Trophoblast cell (in vitro differentiated cells and primary cell): ENCODE results near the gene SERAC1.
"Not testable (repeated sequence)": the region's sequence is repeated elsewhere in the genome, so short reads cannot be mapped to it uniquely, and the experiment has no call there.

ENCODE experiments used
- DNase-seq, 2 donors: peaks; one replicate each; pipeline ENCODE4 v3.0.0-alpha.2; 2016
- H2AFZ ChIP-seq: 2 replicates; pipeline ENCODE4 v1.6.1; 2013; ENCODE audit warnings: low read length, moderate library complexity, mild to moderate bottlenecking; ENCODE audit not compliant: insufficient read depth, poor library complexity
- H2AK5ac ChIP-seq: 2 replicates; pipeline ENCODE4 v1.6.1; 2013; ENCODE audit warnings: mild to moderate bottlenecking, low read length
- H2BK120ac ChIP-seq: 2 replicates; pipeline ENCODE4 v1.6.1; 2013; ENCODE audit warnings: low read length, mild to moderate bottlenecking, moderate library complexity; ENCODE audit not compliant: insufficient read depth, poor library complexity
- H2BK12ac ChIP-seq: 2 replicates; pipeline ENCODE4 v1.6.1; 2013; ENCODE audit warnings: mild to moderate bottlenecking, low read length, moderate library complexity
- H2BK5ac ChIP-seq: 2 replicates; pipeline ENCODE4 v1.6.1; 2013; ENCODE audit warnings: low read length, low read depth, moderate library complexity, mild to moderate bottlenecking; ENCODE audit not compliant: poor library complexity
- H3K14ac ChIP-seq: 2 replicates; pipeline ENCODE4 v1.6.1; 2013; ENCODE audit warnings: mild to moderate bottlenecking, low read length
- H3K18ac ChIP-seq: 2 replicates; pipeline ENCODE4 v1.6.1; 2013; ENCODE audit warnings: mild to moderate bottlenecking, low read length
- H3K23ac ChIP-seq: 2 replicates; pipeline ENCODE4 v1.6.1; 2013; ENCODE audit warnings: low read length
- H3K27ac ChIP-seq: 2 replicates; pipeline ENCODE4 v1.5.1; 2013; ENCODE audit warnings: low read depth, mild to moderate bottlenecking, inconsistent platforms, low read length, moderate library complexity
- H3K27me3 ChIP-seq: 2 replicates; pipeline ENCODE4 v1.6.1; 2013; ENCODE audit warnings: inconsistent platforms, mild to moderate bottlenecking, low read length, moderate library complexity; ENCODE audit not compliant: insufficient read depth
- H3K36me3 ChIP-seq, 2 experiments: 1 replicate in 1 of 2; 2 replicates in 1 of 2; pipeline ENCODE4 v1.6.1; 2013; ENCODE audit warnings: low read length in 2 of 2, mild to moderate bottlenecking in 2 of 2, moderate library complexity in 1 of 2; ENCODE audit not compliant: insufficient read depth in 2 of 2, control insufficient read depth in 1 of 2
- H3K4ac ChIP-seq: 2 replicates; pipeline ENCODE4 v1.6.1; 2013; ENCODE audit warnings: low read depth, mild to moderate bottlenecking, low read length, moderate library complexity
- H3K4me1 ChIP-seq, 2 experiments: 1 replicate in 1 of 2; 2 replicates in 1 of 2; pipeline ENCODE4 v1.6.1; 2013; ENCODE audit warnings: low read length in 2 of 2, mild to moderate bottlenecking in 2 of 2, moderate library complexity in 1 of 2; ENCODE audit not compliant: insufficient read depth in 2 of 2, control insufficient read depth in 1 of 2
- H3K4me2 ChIP-seq: 2 replicates; pipeline ENCODE4 v1.6.1; 2013; ENCODE audit warnings: inconsistent platforms, mild to moderate bottlenecking, low read length, moderate library complexity
- H3K4me3 ChIP-seq: 2 replicates; pipeline ENCODE4 v1.5.1; 2013; ENCODE audit warnings: mild to moderate bottlenecking, low read depth, low read length, inconsistent platforms
- H3K79me1 ChIP-seq: one replicate; pipeline ENCODE4 v1.6.1; 2013; ENCODE audit warnings: low read length
- H3K79me2 ChIP-seq: 2 replicates; pipeline ENCODE4 v1.6.1; 2013; ENCODE audit warnings: low read length, mild to moderate bottlenecking; ENCODE audit not compliant: control insufficient read depth, insufficient read depth, poor library complexity
- H3K9ac ChIP-seq: 2 replicates; pipeline ENCODE4 v1.6.1; 2013; ENCODE audit warnings: mild to moderate bottlenecking, low read length
- H3K9me3 ChIP-seq: 2 replicates; pipeline ENCODE4 v1.6.1; 2013; ENCODE audit warnings: low read depth, mild to moderate bottlenecking, control low read depth, inconsistent platforms, low read length; ENCODE audit not compliant: insufficient read depth
- H4K12ac ChIP-seq: 2 replicates; pipeline ENCODE4 v1.6.1; 2013; ENCODE audit warnings: low read depth, mild to moderate bottlenecking, low read length, moderate library complexity
- H4K8ac ChIP-seq: 2 replicates; pipeline ENCODE4 v1.6.1; 2013; ENCODE audit warnings: low read depth, mild to moderate bottlenecking, low read length, moderate library complexity
- H4K91ac ChIP-seq: one replicate; pipeline ENCODE4 v1.6.1; 2013; ENCODE audit warnings: low read depth, mild to moderate bottlenecking, low read length, moderate library complexity
- WGBS: extraction: QIAGEN DNeasy Blood & Tissue Kit; methylation state at CpG from one replicate; pipeline ENCODE4 v1.1.7; 2013; ENCODE audit warnings: missing lambda C conversion rate; ENCODE audit not compliant: insufficient read length, insufficient coverage; ENCODE audit errors: extremely low coverage; 5-methylcytosine and 5-hydroxymethylcytosine counted together

The SERAC1 gene

DNA sequence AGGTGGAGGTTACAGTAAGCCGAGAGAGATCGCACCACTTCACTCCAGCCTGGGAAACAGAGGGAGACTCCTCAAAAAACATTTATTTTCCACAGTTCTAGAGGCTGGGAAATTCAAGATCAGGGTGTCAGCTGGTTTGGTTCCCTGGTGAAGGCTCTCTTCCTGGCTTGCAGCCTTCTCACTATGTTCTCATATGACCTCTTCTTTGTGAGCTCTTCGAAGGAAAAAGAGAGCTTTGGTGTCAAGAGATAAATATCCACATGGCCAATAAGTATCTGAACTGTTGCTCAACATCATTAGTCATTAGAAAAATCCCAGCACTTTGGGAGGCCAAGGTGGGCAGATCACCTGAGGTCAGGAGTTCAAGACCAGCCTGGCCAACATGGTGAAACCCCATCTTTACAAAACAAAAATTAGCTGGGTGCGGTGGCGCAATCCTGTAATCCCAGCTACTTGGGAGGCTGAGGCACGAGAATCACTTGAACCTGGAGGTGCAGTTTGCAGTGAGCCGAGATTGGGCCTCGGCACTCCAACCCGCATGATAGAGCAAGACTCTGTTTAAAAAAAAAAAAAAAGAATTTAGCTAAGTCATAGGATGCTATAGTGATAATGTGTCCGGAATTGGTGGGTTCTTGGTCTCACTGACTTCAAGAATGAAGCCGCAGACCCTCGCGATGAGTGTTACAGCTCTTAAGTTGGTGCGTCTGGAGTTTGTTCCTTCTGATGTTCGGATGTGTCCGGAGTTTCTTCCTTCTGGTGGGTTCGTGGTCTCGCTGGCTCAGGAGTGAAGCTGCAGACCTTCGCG, 40.4 kb upstream of the SERAC1 start:
- not testable (repeated sequence) for H3K4ac ChIP-seq, H3K4me2 ChIP-seq, H4K12ac ChIP-seq, H3K79me2 ChIP-seq, H3K9ac ChIP-seq, H3K79me1 ChIP-seq, H2BK120ac ChIP-seq, H3K14ac ChIP-seq, H2BK5ac ChIP-seq, H4K8ac ChIP-seq, H2AK5ac ChIP-seq, H3K23ac ChIP-seq, H3K27me3 ChIP-seq, H3K18ac ChIP-seq, H3K36me3 ChIP-seq, H2BK12ac ChIP-seq, H4K91ac ChIP-seq, H3K4me3 ChIP-seq, H2AFZ ChIP-seq, H3K9me3 ChIP-seq, H3K27ac ChIP-seq, H3K4me1 ChIP-seq
- DNase-seq = peak; percentile 57 to 67
- no CpG with 5 or more reads among the region's 20 CpGs for WGBS

DNA sequence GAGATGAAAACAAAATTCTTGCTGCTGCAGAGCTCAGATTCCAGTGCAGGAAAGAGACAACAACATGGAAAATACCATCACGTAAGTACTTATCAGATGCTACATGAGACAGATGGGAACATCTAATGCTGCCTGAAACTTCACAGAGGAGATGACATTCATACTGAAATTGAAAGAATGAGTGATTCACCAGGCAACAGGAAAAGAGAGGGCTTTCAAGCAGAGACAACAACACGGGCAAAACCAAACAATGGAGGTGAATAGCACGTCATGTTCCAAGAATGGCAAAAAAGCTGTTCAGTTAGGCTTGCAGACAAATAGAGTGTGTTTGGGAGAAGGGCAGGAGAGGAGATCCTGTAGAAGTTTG, 39.3 kb upstream of the SERAC1 start:
- no peaks in the 10 kb centered on the region for H3K79me2 ChIP-seq
- H3K4me3 ChIP-seq = no peak overlapping the region
- H3K4ac ChIP-seq = no peak overlapping the region

DNA sequence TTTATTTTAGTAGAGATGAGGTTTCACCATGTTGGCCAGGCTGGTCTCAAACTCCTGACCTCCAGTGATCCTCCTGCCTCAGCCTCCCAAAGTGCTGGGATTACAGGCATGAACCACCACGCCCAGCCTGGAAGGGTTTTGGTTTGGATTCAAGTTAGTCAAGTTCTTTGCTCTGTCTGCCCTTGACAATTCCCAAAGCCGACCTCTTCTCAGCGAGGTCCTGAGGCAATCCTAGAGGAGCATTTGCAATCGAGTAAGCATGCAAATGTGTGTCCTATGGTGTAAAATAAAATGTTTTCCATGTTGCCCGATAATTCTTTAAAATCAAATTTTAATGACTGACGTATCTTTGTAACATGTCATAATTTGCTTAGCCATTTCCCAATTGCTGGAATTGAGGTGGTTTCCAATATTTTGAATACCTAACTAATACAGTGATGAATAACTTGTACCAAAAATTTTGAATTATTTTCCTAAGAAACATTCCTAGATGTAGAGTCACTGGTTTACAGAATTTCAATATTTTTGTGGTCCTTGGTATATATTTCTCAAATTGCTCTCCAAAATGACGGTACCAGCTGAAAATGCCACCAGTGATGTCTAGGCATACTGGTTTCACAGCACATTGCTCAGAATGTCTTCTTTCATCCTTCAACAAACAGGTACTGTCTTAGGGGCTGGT, 38.8 kb upstream of the SERAC1 start:
- H3K4me2 ChIP-seq = no peak overlapping the region
- H4K12ac ChIP-seq = no peak overlapping the region
- no peak overlapping the region for H3K23ac ChIP-seq
- H3K36me3 ChIP-seq = no peaks in the 10 kb centered on the region
- H3K4ac ChIP-seq = no peak overlapping the region
- H2BK12ac ChIP-seq = no peak overlapping the region
- H3K79me2 ChIP-seq = no peaks in the 10 kb centered on the region
- no peak overlapping the region for H3K18ac ChIP-seq
- H3K14ac ChIP-seq = no peak overlapping the region
- no CpG with 5 or more reads among the region's 7 CpGs for WGBS
- no peak overlapping the region for H3K27ac ChIP-seq
- H3K9ac ChIP-seq = no peak overlapping the region
- no peak overlapping the region for H2AFZ ChIP-seq
- H2BK120ac ChIP-seq = no peak overlapping the region
- no peaks in the 10 kb centered on the region for H3K9me3 ChIP-seq
- no peak overlapping the region for H3K4me3 ChIP-seq
- peaks cover 4% of the 10 kb centered on the region in 2 experiments for H3K4me1 ChIP-seq
- peak; percentile 81 to 97 for DNase-seq
- no peak overlapping the region for H4K8ac ChIP-seq
- H2AK5ac ChIP-seq = no peak overlapping the region
- peaks cover 3% of the 10 kb centered on the region for H3K79me1 ChIP-seq
- no peak overlapping the region for H2BK5ac ChIP-seq
- no peaks in the 10 kb centered on the region for H3K27me3 ChIP-seq
- no peak overlapping the region for H4K91ac ChIP-seq

More for the DNA sequence above, 39.3 kb upstream of the SERAC1 start:
- H3K4me1 ChIP-seq = peaks cover 4% of the 10 kb centered on the region in 2 experiments
- H3K4me2 ChIP-seq = no peak overlapping the region
- no peak overlapping the region for H4K12ac ChIP-seq
- H3K27me3 ChIP-seq = no peaks in the 10 kb centered on the region
- H3K36me3 ChIP-seq = no peaks in the 10 kb centered on the region
- no peak overlapping the region for H3K9ac ChIP-seq
- no peak overlapping the region for H4K8ac ChIP-seq
- peak in 1 of 2 donors; percentile 84 for DNase-seq
- no peak overlapping the region for H2BK12ac ChIP-seq
- H3K9me3 ChIP-seq = no peaks in the 10 kb centered on the region
- H3K23ac ChIP-seq = no peak overlapping the region
- H2BK120ac ChIP-seq = no peak overlapping the region
- H2AFZ ChIP-seq = no peak overlapping the region
- no CpG with 5 or more reads among the region's 3 CpGs for WGBS
- H2AK5ac ChIP-seq = no peak overlapping the region
- no peak overlapping the region for H3K14ac ChIP-seq
- no peak overlapping the region for H2BK5ac ChIP-seq
- no peak overlapping the region for H3K18ac ChIP-seq
- H3K27ac ChIP-seq = no peak overlapping the region
- no peak overlapping the region for H4K91ac ChIP-seq
- peaks cover 3% of the 10 kb centered on the region for H3K79me1 ChIP-seq

- Histone ChIP-seq H4K8ac (no peak overlapping the region), H2AK5ac (peak overlapping the region; percentile 57), H3K36me3 (no peaks in the 10 kb centered on the region), H3K27ac (no peak overlapping the region), H4K12ac (no peak overlapping the region), H3K4me3 (no peak overlapping the region), H3K9me3 (no peaks in the 10 kb centered on the region), H2BK5ac (no peak overlapping the region), H3K4ac (no peak overlapping the region), H3K4me2 (no peak overlapping the region), H3K4me1 (peaks cover 4% of the 10 kb centered on the region in 2 experiments), H3K79me2 (no peaks in the 10 kb centered on the region), H3K23ac (no peak overlapping the region), H3K9ac (no peak overlapping the region), H2AFZ (no peak overlapping the region), H3K18ac (peak overlapping the region; percentile 39), H2BK120ac (peak overlapping the region; percentile 73), H2BK12ac (no peak overlapping the region), H4K91ac (no peak overlapping the region), H3K27me3 (no peaks in the 10 kb centered on the region), H3K14ac (peak overlapping the region; percentile 34), H3K79me1 (peaks cover 3% of the 10 kb centered on the region)
- WGBS = no CpG with 5 or more reads among the region's 13 CpGs
- peak; percentile 26 to 70 for DNase-seq
Observed at GRCh38 chr6:158205169-158205944, 37.3 kb upstream of the SERAC1 start.
